Measurements from ENCODE around the gene CAMK2N2.

Gene CAMK2N2

GRCh38 chr3:184236033-184236410 lies 25.3 kb downstream of the CAMK2N2 start:
- Histone ChIP-seq H3K4me1 (ENCODE audit: control insufficient read depth, insufficient read depth, low read length) (no peaks in the 10 kb centered on the region), H3K27me3 (ENCODE audit: control insufficient read depth, insufficient read depth, low read length) (peaks cover 6% of the 10 kb centered on the region)

GRCh38 chr3:184235381-184236032 lies 25.8 kb downstream of the CAMK2N2 start:
- Histone ChIP-seq H3K36me3 (ENCODE audit: control insufficient read depth, insufficient read depth, low read length) (no peaks in the 10 kb centered on the region), H3K4me3 (ENCODE audit: low read length) (no peak overlapping the region), H3K27me3 (ENCODE audit: control insufficient read depth, insufficient read depth, low read length) (peaks cover 7% of the 10 kb centered on the region), H3K4me1 (ENCODE audit: control insufficient read depth, insufficient read depth, low read length) (no peaks in the 10 kb centered on the region), H3K27ac (ENCODE audit: low read depth, low read length) (no peak overlapping the region), H3K9ac (ENCODE audit: low read length) (no peak overlapping the region)

More at GRCh38 chr3:184236033-184236410, 25.3 kb downstream of the CAMK2N2 start:
- no peaks in the 10 kb centered on the region for H3K36me3 ChIP-seq (ENCODE audit: control insufficient read depth, insufficient read depth, low read length)
- no peak overlapping the region for H3K9ac ChIP-seq (ENCODE audit: low read length)
- H3K27ac ChIP-seq (ENCODE audit: low read depth, low read length), result no peak overlapping the region
- H3K4me3 ChIP-seq (ENCODE audit: low read length), result no peak overlapping the region

- no peak overlapping the region for H3K27ac ChIP-seq (ENCODE audit: low read depth, low read length)
- peaks cover 7% of the 10 kb centered on the region for H3K27me3 ChIP-seq (ENCODE audit: control insufficient read depth, insufficient read depth, low read length)
- no peaks in the 10 kb centered on the region for H3K36me3 ChIP-seq (ENCODE audit: control insufficient read depth, insufficient read depth, low read length)
- H3K4me1 ChIP-seq (ENCODE audit: control insufficient read depth, insufficient read depth, low read length), result no peaks in the 10 kb centered on the region
- no peak overlapping the region for H3K4me3 ChIP-seq (ENCODE audit: low read length)
- H3K9ac ChIP-seq (ENCODE audit: low read length), result no peak overlapping the region
Measured at GRCh38 chr3:184234671-184235380, 26.5 kb downstream of the CAMK2N2 start.

- Histone ChIP-seq H3K27me3 (ENCODE audit: control insufficient read depth, insufficient read depth, low read length) (peaks cover 12% of the 10 kb centered on the region), H3K9ac (ENCODE audit: low read length) (no peak overlapping the region), H3K36me3 (ENCODE audit: control insufficient read depth, insufficient read depth, low read length) (no peaks in the 10 kb centered on the region), H3K4me3 (ENCODE audit: low read length) (no peak overlapping the region), H3K4me1 (ENCODE audit: control insufficient read depth, insufficient read depth, low read length) (no peaks in the 10 kb centered on the region), H3K27ac (ENCODE audit: low read depth, low read length) (no peak overlapping the region)
Measured at GRCh38 chr3:184234224-184234623, 27.1 kb downstream of the CAMK2N2 start.

GRCh38 chr3:184233127-184233843 lies 28.1 kb downstream of the CAMK2N2 start:
- Histone ChIP-seq H3K4me1 (ENCODE audit: control insufficient read depth, insufficient read depth, low read length) (no peaks in the 10 kb centered on the region), H3K27ac (ENCODE audit: low read depth, low read length) (no peak overlapping the region), H3K4me3 (ENCODE audit: low read length) (no peak overlapping the region), H3K9ac (ENCODE audit: low read length) (no peak overlapping the region), H3K36me3 (ENCODE audit: control insufficient read depth, insufficient read depth, low read length) (no peaks in the 10 kb centered on the region), H3K27me3 (ENCODE audit: control insufficient read depth, insufficient read depth, low read length) (peaks cover 12% of the 10 kb centered on the region)

- Histone ChIP-seq H3K4me3 (ENCODE audit: low read length) (no peak overlapping the region), H3K27me3 (ENCODE audit: control insufficient read depth, insufficient read depth, low read length) (peaks cover 18% of the 10 kb centered on the region), H3K9ac (ENCODE audit: low read length) (no peak overlapping the region)
Measured at GRCh38 chr3:184231671-184232070, 29.7 kb downstream of the CAMK2N2 start.

GRCh38 chr3:184230603-184231528 lies 30.5 kb downstream of the CAMK2N2 start:
- Histone ChIP-seq H3K9ac (ENCODE audit: low read length) (no peak overlapping the region), H3K27me3 (ENCODE audit: control insufficient read depth, insufficient read depth, low read length) (peaks cover 18% of the 10 kb centered on the region), H3K4me3 (ENCODE audit: low read length) (peak overlapping the region; percentile 16)

More at GRCh38 chr3:184231671-184232070, 29.7 kb downstream of the CAMK2N2 start:
- no peak overlapping the region for H3K27ac ChIP-seq (ENCODE audit: low read depth, low read length)
- no peaks in the 10 kb centered on the region for H3K4me1 ChIP-seq (ENCODE audit: control insufficient read depth, insufficient read depth, low read length)
- H3K36me3 ChIP-seq (ENCODE audit: control insufficient read depth, insufficient read depth, low read length), result no peaks in the 10 kb centered on the region

GRCh38 chr3:184230081-184230602 lies 31.2 kb downstream of the CAMK2N2 start:
- Histone ChIP-seq H3K9ac (ENCODE audit: low read length) (no peak overlapping the region), H3K4me1 (ENCODE audit: control insufficient read depth, insufficient read depth, low read length) (no peaks in the 10 kb centered on the region), H3K27ac (ENCODE audit: low read depth, low read length) (no peak overlapping the region), H3K27me3 (ENCODE audit: control insufficient read depth, insufficient read depth, low read length) (peaks cover 18% of the 10 kb centered on the region), H3K4me3 (ENCODE audit: low read length) (peak overlapping the region; percentile 59), H3K36me3 (ENCODE audit: control insufficient read depth, insufficient read depth, low read length) (no peaks in the 10 kb centered on the region)

More at GRCh38 chr3:184230603-184231528, 30.5 kb downstream of the CAMK2N2 start:
- no peak overlapping the region for H3K27ac ChIP-seq (ENCODE audit: low read depth, low read length)
- H3K36me3 ChIP-seq (ENCODE audit: control insufficient read depth, insufficient read depth, low read length), result no peaks in the 10 kb centered on the region
- no peaks in the 10 kb centered on the region for H3K4me1 ChIP-seq (ENCODE audit: control insufficient read depth, insufficient read depth, low read length)

GRCh38 chr3:184229394-184230080 lies 31.8 kb downstream of the CAMK2N2 start, which contains the start of gene VWA5B2:
TSS of gene VWA5B2 (plus strand) at chr3:184229585. CDS start at chr3:184230529, 944 bp downstream.
- Histone ChIP-seq H3K4me1 (ENCODE audit: control insufficient read depth, insufficient read depth, low read length) (no peaks in the 10 kb centered on the region), H3K36me3 (ENCODE audit: control insufficient read depth, insufficient read depth, low read length) (no peaks in the 10 kb centered on the region), H3K4me3 (ENCODE audit: low read length) (peak within 1 kb of the TSS; percentile 59), H3K9ac (ENCODE audit: low read length) (no peak within 1 kb of the TSS), H3K27ac (ENCODE audit: low read depth, low read length) (no peak within 1 kb of the TSS), H3K27me3 (ENCODE audit: control insufficient read depth, insufficient read depth, low read length) (peaks cover 18% of the 10 kb centered on the region)

- H3K36me3 ChIP-seq (ENCODE audit: control insufficient read depth, insufficient read depth, low read length), result no peaks in the 10 kb centered on the region
- peaks cover 18% of the 10 kb centered on the region for H3K27me3 ChIP-seq (ENCODE audit: control insufficient read depth, insufficient read depth, low read length)
- no peak overlapping the region for H3K9ac ChIP-seq (ENCODE audit: low read length)
- no peaks in the 10 kb centered on the region for H3K4me1 ChIP-seq (ENCODE audit: control insufficient read depth, insufficient read depth, low read length)
- no peak overlapping the region for H3K27ac ChIP-seq (ENCODE audit: low read depth, low read length)
- H3K4me3 ChIP-seq (ENCODE audit: low read length), result no peak overlapping the region
Measured at GRCh38 chr3:184228376-184229137, 32.8 kb downstream of the CAMK2N2 start.
